ENCODE results near the gene VPREB1. TPM values are rescaled to one million over a fixed set of nuclear protein-coding genes. Genes with fewer than 3 reads are reported as not detected.
A peak's percentile ranks its signal among the peaks of the same experiment; 100 is the strongest.

VPREB1 gene
- total RNA-seq, 1 experiment from 2014 or later = not detected

DNA sequence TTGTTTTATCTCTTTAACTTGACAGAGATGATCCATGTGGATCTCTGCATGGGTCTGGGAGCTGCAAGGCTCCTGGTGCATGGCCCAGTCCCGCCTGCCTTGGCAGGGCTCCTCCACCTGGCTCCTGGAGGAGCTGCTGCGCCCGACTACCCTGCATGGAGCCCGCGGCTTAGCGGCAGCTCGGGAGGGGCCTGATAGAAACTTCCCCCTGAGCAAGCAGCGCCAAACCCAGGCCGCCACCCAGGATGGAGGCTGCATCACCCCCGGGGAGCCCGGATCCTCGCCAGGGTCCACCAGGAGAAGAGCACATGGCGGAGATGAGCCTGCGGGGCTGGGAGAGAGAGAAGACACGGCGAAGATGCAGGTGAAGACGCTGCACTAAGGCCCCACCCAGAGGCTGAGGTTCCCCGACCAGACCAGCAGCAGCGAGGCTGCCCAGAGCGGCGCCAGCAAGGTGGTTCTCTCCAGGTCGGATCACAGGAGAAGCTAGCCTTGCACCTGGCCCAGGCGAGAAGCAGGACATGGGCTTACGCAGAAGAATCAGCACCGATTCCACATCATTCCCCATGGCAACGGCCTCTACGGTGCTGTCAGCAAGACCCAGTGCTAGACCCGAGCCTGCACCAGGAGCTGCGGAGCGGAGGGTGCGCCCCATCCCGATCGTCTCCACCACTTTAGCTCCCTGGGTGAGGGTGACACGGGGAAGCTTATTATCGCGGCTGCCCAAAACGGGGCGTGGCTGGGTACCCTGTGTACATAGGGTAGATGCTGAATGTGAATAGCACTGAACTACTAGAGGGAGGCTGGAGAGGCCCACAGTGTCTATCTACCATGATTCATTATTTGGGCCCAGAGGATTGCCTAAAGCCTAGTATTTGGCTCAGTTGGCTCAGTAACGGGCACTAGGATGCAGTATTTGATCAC lies 41.3 kb upstream of the VPREB1 start (continued):
- TF ChIP-seq EZH2phosphoT487 (IDR thresholded peaks at IDR 0.05; ENCODE audit: borderline replicate concordance) = no peak

DNA sequence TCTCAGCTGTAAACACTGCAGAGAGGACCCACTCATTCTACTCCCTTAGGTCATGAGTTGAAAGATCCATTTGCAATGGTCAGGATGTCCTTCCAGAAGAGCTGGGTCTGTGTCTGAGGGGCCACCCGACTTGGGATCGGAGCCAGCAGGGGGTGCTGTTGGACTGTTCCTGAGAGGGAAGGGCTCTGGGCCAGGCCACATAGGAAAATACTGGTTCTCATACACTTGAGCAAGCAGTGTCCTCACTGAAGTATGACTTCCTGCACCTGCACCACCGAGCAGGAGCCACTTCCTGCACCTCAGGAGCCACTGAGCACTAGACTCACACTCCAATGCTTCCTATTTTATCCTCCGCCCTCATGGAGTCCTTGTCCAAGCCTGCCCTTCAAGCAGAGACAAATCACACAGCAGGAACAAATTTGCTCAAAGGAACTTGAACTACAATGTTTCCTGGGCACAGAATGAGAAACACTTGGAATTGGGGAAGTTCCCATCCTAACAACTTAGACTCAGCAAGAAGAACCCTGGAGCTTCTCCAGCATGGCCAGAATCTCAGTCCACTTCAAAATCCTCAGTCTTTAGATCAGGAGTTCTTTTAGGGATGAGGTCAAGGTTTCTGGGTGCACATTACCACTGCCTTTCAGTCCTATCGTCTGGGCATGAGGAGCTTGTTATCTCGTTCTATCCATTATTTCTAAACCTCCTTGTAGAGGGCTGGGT lies 36.6 kb upstream of the VPREB1 start:
- RAD21 ChIA-PET (ENCODE audit: low non-redundant PET in 1 of 2, low total read pairs in 2 of 2, uncharacterized antibody in 2 of 2, unreplicated experiment in 2 of 2) = interaction anchor here in 1 of 2 experiments (1.0 kb wide), 1 partner anchor 28 kb away, joined by 3 read pairs; no protein-coding TSS in a partner anchor
- H3K4me1 ChIP-seq (ENCODE audit: control insufficient read depth in 1 of 2, insufficient read depth in 2 of 2, low read length in 2 of 2) = peaks cover 6 to 24% of the 10 kb centered on the region in 2 experiments
- H4K20me1 ChIP-seq (ENCODE audit: insufficient read depth) = no peaks in the 10 kb centered on the region
- CTCF ChIA-PET = interaction anchor here (0.6 to 2.5 kb wide), 19 partner anchors 11 to 224 kb away, joined by 3 to 14 read pairs (median 4); no protein-coding TSS in a partner anchor
- peak; percentile 88 for ATAC-seq
- no peaks in the 10 kb centered on the region for H3K79me2 ChIP-seq (ENCODE audit: insufficient read depth, low read length)
- no peak overlapping the region for H3K9ac ChIP-seq (ENCODE audit: low read length)
- no peak overlapping the region for H3K4me2 ChIP-seq (ENCODE audit: low read length)
- POLR2A ChIA-PET = no interaction called here
- DNase-seq (ENCODE audit: low read depth, low spot score) = peak; percentile 69
- no peak overlapping the region for H3K27ac ChIP-seq (ENCODE audit: low read depth, low read length)
- no peaks in the 10 kb centered on the region for H3K27me3 ChIP-seq (ENCODE audit: insufficient read depth, low read length)
- H3K36me3 ChIP-seq (ENCODE audit: control insufficient read depth in 1 of 2, insufficient read depth in 2 of 2, low read length in 2 of 2) = no peaks in the 10 kb centered on the region
- no TSS peak for BruUV-seq (replicated peaks)
- intact Hi-C loops (cut with micrococcal nuclease) = loop anchor here (5.0 to 10.0 kb wide), 4 partner anchors 53 to 207 kb away; no protein-coding TSS in a partner anchor
- TF ChIP-seq SRF (IDR thresholded peaks at IDR 0.05; ENCODE audit: low read depth) (no peak), POLR2A (IDR thresholded peaks at IDR 0.05; ENCODE audit: borderline replicate concordance, extremely low read depth, insufficient read depth, insufficient read length) (no peak), TCF7L2 (IDR thresholded peaks at IDR 0.05; ENCODE audit: borderline replicate concordance, extremely low read depth, insufficient read depth, insufficient read length) (no peak), ZFX (IDR thresholded peaks at IDR 0.05) (no peak), CEBPB (IDR thresholded peaks at IDR 0.05; ENCODE audit: low read depth) (no peak), RAD21 (IDR thresholded peaks at IDR 0.05; ENCODE audit: low read depth) (peak; percentile 80), POLR2AphosphoS5 (IDR thresholded peaks at IDR 0.05; ENCODE audit: low read depth, low read length) (no peak), YY1 (IDR thresholded peaks at IDR 0.05; ENCODE audit: extremely low read depth, insufficient replicate concordance, low read depth, low read length) (no peak)
- TF ChIP-seq, protein P1, sequence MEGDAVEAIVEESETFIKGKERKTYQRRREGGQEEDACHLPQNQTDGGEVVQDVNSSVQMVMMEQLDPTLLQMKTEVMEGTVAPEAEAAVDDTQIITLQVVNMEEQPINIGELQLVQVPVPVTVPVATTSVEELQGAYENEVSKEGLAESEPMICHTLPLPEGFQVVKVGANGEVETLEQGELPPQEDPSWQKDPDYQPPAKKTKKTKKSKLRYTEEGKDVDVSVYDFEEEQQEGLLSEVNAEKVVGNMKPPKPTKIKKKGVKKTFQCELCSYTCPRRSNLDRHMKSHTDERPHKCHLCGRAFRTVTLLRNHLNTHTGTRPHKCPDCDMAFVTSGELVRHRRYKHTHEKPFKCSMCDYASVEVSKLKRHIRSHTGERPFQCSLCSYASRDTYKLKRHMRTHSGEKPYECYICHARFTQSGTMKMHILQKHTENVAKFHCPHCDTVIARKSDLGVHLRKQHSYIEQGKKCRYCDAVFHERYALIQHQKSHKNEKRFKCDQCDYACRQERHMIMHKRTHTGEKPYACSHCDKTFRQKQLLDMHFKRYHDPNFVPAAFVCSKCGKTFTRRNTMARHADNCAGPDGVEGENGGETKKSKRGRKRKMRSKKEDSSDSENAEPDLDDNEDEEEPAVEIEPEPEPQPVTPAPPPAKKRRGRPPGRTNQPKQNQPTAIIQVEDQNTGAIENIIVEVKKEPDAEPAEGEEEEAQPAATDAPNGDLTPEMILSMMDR (IDR thresholded peaks at IDR 0.05 in 2 of 3, conservative IDR thresholded peaks at IDR 0.05 in 1 of 3; ENCODE audit: borderline replicate concordance in 1 of 3, insufficient read depth in 1 of 3, low read depth in 2 of 3, low read length in 2 of 3) = peak; percentile 68 to 88 (median 85); a peak in 5 of 6 replicates
- H3K4me3 ChIP-seq (replicated peaks in 1 of 2; ENCODE audit: low read depth in 1 of 2, low read length in 2 of 2) = no peak overlapping the region
- H3K9me3 ChIP-seq (ENCODE audit: control insufficient read depth in 1 of 2, insufficient read depth in 1 of 2, low read depth in 1 of 2, low read length in 2 of 2) = no peaks in the 10 kb centered on the region
- H2AFZ ChIP-seq (ENCODE audit: low read depth, low read length, poor library complexity, severe bottlenecking) = no peak overlapping the region
- H3K9me2 ChIP-seq (ENCODE audit: insufficient read depth) = no peaks in the 10 kb centered on the region
